Measurements from ENCODE around the gene RNF141. TPM values are rescaled to one million over a fixed set of nuclear protein-coding genes. Genes with fewer than 3 reads are reported as not detected.

The RNF141 gene
- total RNA-seq, 1 donor from 2014 or later = 10.9 TPM

GRCh38 chr11:10496296-10496936, 44.6 kb downstream of the RNF141 start:
- peaks cover 3 to 9% of the 10 kb centered on the region in 2 donors for H3K36me3 ChIP-seq
- H3K9me3 ChIP-seq = no peaks in the 10 kb centered on the region
- H3K4me1 ChIP-seq = no peaks in the 10 kb centered on the region
- no peaks in the 10 kb centered on the region for H3K27me3 ChIP-seq
- TF ChIP-seq, protein P1, sequence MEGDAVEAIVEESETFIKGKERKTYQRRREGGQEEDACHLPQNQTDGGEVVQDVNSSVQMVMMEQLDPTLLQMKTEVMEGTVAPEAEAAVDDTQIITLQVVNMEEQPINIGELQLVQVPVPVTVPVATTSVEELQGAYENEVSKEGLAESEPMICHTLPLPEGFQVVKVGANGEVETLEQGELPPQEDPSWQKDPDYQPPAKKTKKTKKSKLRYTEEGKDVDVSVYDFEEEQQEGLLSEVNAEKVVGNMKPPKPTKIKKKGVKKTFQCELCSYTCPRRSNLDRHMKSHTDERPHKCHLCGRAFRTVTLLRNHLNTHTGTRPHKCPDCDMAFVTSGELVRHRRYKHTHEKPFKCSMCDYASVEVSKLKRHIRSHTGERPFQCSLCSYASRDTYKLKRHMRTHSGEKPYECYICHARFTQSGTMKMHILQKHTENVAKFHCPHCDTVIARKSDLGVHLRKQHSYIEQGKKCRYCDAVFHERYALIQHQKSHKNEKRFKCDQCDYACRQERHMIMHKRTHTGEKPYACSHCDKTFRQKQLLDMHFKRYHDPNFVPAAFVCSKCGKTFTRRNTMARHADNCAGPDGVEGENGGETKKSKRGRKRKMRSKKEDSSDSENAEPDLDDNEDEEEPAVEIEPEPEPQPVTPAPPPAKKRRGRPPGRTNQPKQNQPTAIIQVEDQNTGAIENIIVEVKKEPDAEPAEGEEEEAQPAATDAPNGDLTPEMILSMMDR (IDR thresholded peaks at IDR 0.05) = no peak
- H3K4me3 ChIP-seq = no peak overlapping the region
- intact Hi-C loops (cut with DNase I) = no loop called here
- no peak overlapping the region for H3K27ac ChIP-seq
- no peak for DNase-seq (ENCODE audit: low spot score in 2 of 2)

GRCh38 chr11:10495464-10495786, 45.6 kb downstream of the RNF141 start:
- TF ChIP-seq, protein P1 (IDR thresholded peaks at IDR 0.05) = no peak
- Histone ChIP-seq H3K9me3 (no peaks in the 10 kb centered on the region), H3K36me3 (peaks cover 3 to 9% of the 10 kb centered on the region in 2 donors), H3K4me1 (peaks cover 0 to 7% of the 10 kb centered on the region in 2 donors), H3K27me3 (no peaks in the 10 kb centered on the region), H3K4me3 (no peak overlapping the region), H3K27ac (no peak overlapping the region)
- peak in 1 of 2 donors; percentile 54 for DNase-seq (ENCODE audit: low spot score in 2 of 2)
- intact Hi-C loops (cut with DNase I) = no loop called here

DNA sequence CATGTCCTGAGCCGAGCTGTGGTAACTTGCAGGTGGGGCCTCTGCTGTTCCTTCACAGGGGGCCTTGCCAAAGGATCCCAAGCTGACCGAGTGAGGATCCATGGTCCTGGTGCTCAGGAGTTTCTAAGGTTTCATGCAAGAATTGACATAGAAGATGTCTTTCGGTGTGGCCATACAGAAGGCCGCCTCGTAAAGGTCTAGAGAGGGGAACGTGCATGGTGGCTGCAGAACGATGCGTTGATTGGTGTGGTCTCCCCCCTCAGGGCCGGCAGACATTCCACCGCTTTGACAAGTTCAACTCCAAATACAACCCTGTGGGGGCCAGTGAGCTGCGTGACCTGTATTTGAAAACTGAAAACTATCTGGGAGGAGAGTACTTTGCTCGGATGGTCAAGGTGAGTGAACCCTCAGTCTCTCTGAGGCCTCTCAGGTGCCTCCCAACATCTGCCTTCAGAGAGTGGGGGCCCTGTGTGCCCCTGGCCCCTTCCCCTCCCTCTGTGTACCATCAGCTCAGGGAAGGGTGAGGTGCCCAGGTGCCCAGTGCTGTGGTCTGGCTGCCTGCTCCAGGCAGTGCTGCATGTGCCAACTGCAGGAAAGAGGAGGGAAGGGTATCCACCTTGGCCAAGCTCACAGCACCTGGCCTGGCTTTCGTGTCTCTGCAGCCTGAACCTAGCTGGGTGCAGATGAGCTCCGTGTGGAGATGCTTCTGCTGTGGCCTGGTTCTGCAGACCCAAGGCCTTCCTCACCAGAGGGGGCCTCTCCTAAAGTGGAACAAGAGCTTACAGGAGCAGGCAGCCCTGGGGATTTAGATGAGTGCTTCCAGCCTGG, 46.1 kb downstream of the RNF141 start:
- H3K36me3 ChIP-seq = peaks cover 3 to 9% of the 10 kb centered on the region in 2 donors
- intact Hi-C loops (cut with DNase I) = no loop called here
- peaks cover 0 to 7% of the 10 kb centered on the region in 2 donors for H3K4me1 ChIP-seq
- H3K4me3 ChIP-seq = no peak overlapping the region
- no peak for DNase-seq (ENCODE audit: low spot score in 2 of 2)
- no peaks in the 10 kb centered on the region for H3K27me3 ChIP-seq
- TF ChIP-seq, protein P1 (IDR thresholded peaks at IDR 0.05) = no peak
- H3K27ac ChIP-seq = no peak overlapping the region
- H3K9me3 ChIP-seq = no peaks in the 10 kb centered on the region

GRCh38 chr11:10493041-10493663, 47.8 kb downstream of the RNF141 start:
- TF ChIP-seq, protein P1 (IDR thresholded peaks at IDR 0.05) = no peak
- intact Hi-C loops (cut with DNase I) = no loop called here
- peaks cover 3 to 6% of the 10 kb centered on the region in 2 donors for H3K36me3 ChIP-seq
- no peak overlapping the region for H3K4me3 ChIP-seq
- H3K27me3 ChIP-seq = no peaks in the 10 kb centered on the region
- peaks cover 0 to 7% of the 10 kb centered on the region in 2 donors for H3K4me1 ChIP-seq
- DNase-seq (ENCODE audit: low spot score in 2 of 2) = peak in 1 of 2 donors; percentile 60
- H3K27ac ChIP-seq = no peak overlapping the region
- no peaks in the 10 kb centered on the region for H3K9me3 ChIP-seq

GRCh38 chr11:10492084-10492483, 48.9 kb downstream of the RNF141 start:
- no peak overlapping the region for H3K4me3 ChIP-seq
- no peaks in the 10 kb centered on the region for H3K9me3 ChIP-seq
- intact Hi-C loops (cut with DNase I) = no loop called here
- no peak for DNase-seq (ENCODE audit: low spot score in 2 of 2)
- no peaks in the 10 kb centered on the region for H3K27me3 ChIP-seq
- peaks cover 0 to 7% of the 10 kb centered on the region in 2 donors for H3K4me1 ChIP-seq
- no peak overlapping the region for H3K27ac ChIP-seq
- TF ChIP-seq, protein P1 (IDR thresholded peaks at IDR 0.05) = no peak
- H3K36me3 ChIP-seq = peaks cover 3 to 6% of the 10 kb centered on the region in 2 donors

All from ascending aorta (tissue), 2 donors.